Measurements from ENCODE around the gene CSTB. TPM values are rescaled to one million over a fixed set of nuclear protein-coding genes. Genes with fewer than 3 reads are reported as not detected.
A peak's percentile ranks its signal among the peaks of the same experiment; 100 is the strongest.

CSTB gene
- total and polyA plus RNA-seq, 2 donors, result 26.5 to 198 TPM

GRCh38 chr21:43726686-43727518, 49.2 kb downstream of the CSTB start:
- H3K4me1 ChIP-seq (ENCODE audit: control insufficient read depth in 2 of 2, insufficient read depth in 2 of 2, low read length in 2 of 2), result peaks cover 10 to 34% of the 10 kb centered on the region in 2 donors
- no peaks in the 10 kb centered on the region for H3K36me3 ChIP-seq (ENCODE audit: control insufficient read depth in 2 of 2, insufficient read depth in 2 of 2, low read length in 1 of 2)
- DNase-seq (ENCODE audit: low read depth in 6 of 9, low spot score in 9 of 9), result no peak
- H3K4me3 ChIP-seq (ENCODE audit: low read length in 2 of 2), result no peak overlapping the region
- peak overlapping the region in 1 of 2 donors; percentile 59 for H3K27ac ChIP-seq (ENCODE audit: low read depth in 1 of 2, low read length in 1 of 2)
- H3K27me3 ChIP-seq (ENCODE audit: control insufficient read depth in 2 of 2, insufficient read depth in 1 of 2, low read length in 1 of 2), result peaks cover 9 to 43% of the 10 kb centered on the region in 2 donors
- 57% methylated on average over 21 of the region's 21 CpGs for WGBS
- no peaks in the 10 kb centered on the region for H3K9me3 ChIP-seq (ENCODE audit: control insufficient read depth in 2 of 2, insufficient read depth in 1 of 2, low read length in 1 of 2)

Other genes starting within 250 kb of the CSTB start
- 0.80 TPM for gene HSF2BP, start 116.8 kb downstream of the CSTB start, total RNA-seq
- 0.71 TPM for gene HSF2BP, start 116.8 kb downstream of the CSTB start, polyA plus RNA-seq
- 20.1 TPM for gene RRP1B, start 116.7 kb downstream of the CSTB start, total RNA-seq
- 18.4 TPM for gene RRP1B, start 116.7 kb downstream of the CSTB start, polyA plus RNA-seq
- 33.3 TPM for gene PDXK, start 57.2 kb downstream of the CSTB start, total RNA-seq
- 59.0 TPM for gene PDXK, start 57.2 kb downstream of the CSTB start, polyA plus RNA-seq
- gene RRP1, start 13.3 kb upstream of the CSTB start, total RNA-seq, result 11.1 TPM
- gene RRP1, start 13.3 kb upstream of the CSTB start, polyA plus RNA-seq, result 16.3 TPM
- 19.8 TPM for gene AGPAT3, start 88.9 kb upstream of the CSTB start, total RNA-seq
- gene AGPAT3, start 88.9 kb upstream of the CSTB start, polyA plus RNA-seq, result 16.2 TPM
- gene TRAPPC10, start 236.0 kb upstream of the CSTB start, total RNA-seq, result 22.4 TPM
- 14.0 TPM for gene TRAPPC10, start 236.0 kb upstream of the CSTB start, polyA plus RNA-seq

Data from thymus (tissue), 11 donors.